ENCODE results near the gene RPL41. TPM values are rescaled to one million over a fixed set of nuclear protein-coding genes. Genes with fewer than 3 reads are reported as not detected.
A peak's percentile ranks its signal among the peaks of the same experiment; 100 is the strongest.

The RPL41 gene
- total and polyA plus RNA-seq, 9 of the 15 experiments (the other 6 are each of a cell fraction or from before 2014, with no cell fraction given): 3,403 to 11,276 (median 5,604) TPM

- no peak for TF ChIP-seq PRDM10 (IDR thresholded peaks at IDR 0.05; ENCODE audit: partially characterized antibody)
- TF ChIP-seq KHSRP (IDR thresholded peaks at IDR 0.05): no peak
- TF ChIP-seq ELF4 (CRISPR knock-in tag; IDR thresholded peaks at IDR 0.05): 0 out of 2 replicates have a peak, but pooled peaks have one; percentile 11
- TF ChIP-seq TRIM28 (IDR thresholded peaks at IDR 0.05): no peak
- no peak for TF ChIP-seq LEF1 (IDR thresholded peaks at IDR 0.05)
- no peak for TF ChIP-seq PPARD (CRISPR knock-in tag; IDR thresholded peaks at IDR 0.05)
- no peak for TF ChIP-seq ZNF280A (IDR thresholded peaks at IDR 0.05; ENCODE audit: low read depth, partially characterized antibody)
- peak; percentile 99 for TF ChIP-seq KAT7 (CRISPR knock-in tag; IDR thresholded peaks at IDR 0.05; ENCODE audit: borderline replicate concordance)
- peak; percentile 50 for TF ChIP-seq ZKSCAN1 (IDR thresholded peaks at IDR 0.05; ENCODE audit: low read depth, low read length)
- peak; percentile 89 for TF ChIP-seq MXI1 (IDR thresholded peaks at IDR 0.05; ENCODE audit: low read depth, low read length)
- TF ChIP-seq MCM2 (IDR thresholded peaks at IDR 0.05; ENCODE audit: low read depth): no peak
- peak; percentile 24; the same call in 1 of the 2 replicates for TF ChIP-seq TCF3 (CRISPR knock-in tag; IDR thresholded peaks at IDR 0.05)
- no peak for TF ChIP-seq HIVEP1 (CRISPR knock-in tag; IDR thresholded peaks at IDR 0.05)
- TF ChIP-seq ZNF124 (CRISPR knock-in tag; IDR thresholded peaks at IDR 0.05): no peak
- peak; percentile 99 for TF ChIP-seq ZNF143 (CRISPR knock-in tag; IDR thresholded peaks at IDR 0.05)
- TF ChIP-seq SOX6 (IDR thresholded peaks at IDR 0.05): no peak
- peak; percentile 90 for TF ChIP-seq SUPT5H (IDR thresholded peaks at IDR 0.05)
- no peak for TF ChIP-seq ZNF668 (CRISPR knock-in tag; IDR thresholded peaks at IDR 0.05)
- TF ChIP-seq SMARCA4 (IDR thresholded peaks at IDR 0.05): no peak; the same call in 1 of the 2 replicates
- no peak; the same call in 1 of the 2 replicates for TF ChIP-seq XRCC5 (IDR thresholded peaks at IDR 0.05; ENCODE audit: low read depth, low read length)
- no peak for TF ChIP-seq JUNB (CRISPR knock-in tag; conservative IDR thresholded peaks at IDR 0.05)
- TF ChIP-seq ZNF224 (CRISPR knock-in tag; IDR thresholded peaks at IDR 0.05): no peak
- peak; percentile 78 for TF ChIP-seq ZNF592 (IDR thresholded peaks at IDR 0.05)
Measured at GRCh38 chr12:56104109-56104814, 12.2 kb upstream of the RPL41 start, which contains the start of gene PA2G4 (continued).

Measured in K562 (cell line).